Astrocyte (in vitro differentiated cells and primary cell): Measurements from ENCODE around the gene MGST3. TPM values are rescaled to one million over a fixed set of nuclear protein-coding genes. Genes with fewer than 3 reads are reported as not detected.
A peak's percentile ranks its signal among the peaks of the same experiment; 100 is the strongest.

Experiments used
- DNase-seq: peaks from one replicate; pipeline ENCODE4 v3.0.0-alpha.2; 2010; ENCODE audit warnings: low read depth
- FAIRE-seq: peaks from 2 replicates; lab custom pipeline; 2011; peaks lifted over from hg19 to GRCh38; lab: Jason Lieb, UNC
- H2AFZ ChIP-seq: 2 replicates; pipeline ENCODE4 v1.6.0; 2012; ENCODE audit warnings: low read depth, low read length, inconsistent platforms
- H3K27ac ChIP-seq: 2 replicates; pipeline ENCODE4 v1.5.1; 2011; ENCODE audit warnings: low read depth, low read length, inconsistent platforms
- H3K27me3 ChIP-seq: 2 replicates; pipeline ENCODE4 v1.6.0; 2011; ENCODE audit warnings: low read length, inconsistent platforms; ENCODE audit not compliant: insufficient read depth
- H3K36me3 ChIP-seq: 2 replicates; pipeline ENCODE4 v1.5.1; 2011; ENCODE audit warnings: low read length, inconsistent platforms; ENCODE audit not compliant: insufficient read depth
- H3K4me1 ChIP-seq: 2 replicates; pipeline ENCODE4 v1.5.1; 2011; ENCODE audit warnings: low read length, inconsistent platforms; ENCODE audit not compliant: insufficient read depth
- H3K4me2 ChIP-seq: 2 replicates; pipeline ENCODE4 v1.6.0; 2012; ENCODE audit warnings: low read length, inconsistent platforms
- H3K4me3 ChIP-seq: 2 replicates; pipeline ENCODE4 v1.5.1; 2011; ENCODE audit warnings: low read depth, mild to moderate bottlenecking, low read length, inconsistent platforms; ENCODE audit not compliant: insufficient read depth
- H3K79me2 ChIP-seq: 2 replicates; pipeline ENCODE4 v1.6.0; 2012; ENCODE audit warnings: mild to moderate bottlenecking, low read length, inconsistent platforms; ENCODE audit not compliant: insufficient read depth
- H3K9ac ChIP-seq: 2 replicates; pipeline ENCODE4 v1.6.0; 2012; ENCODE audit warnings: mild to moderate bottlenecking, low read length, inconsistent platforms
- H3K9me3 ChIP-seq: 2 replicates; pipeline ENCODE4 v1.5.1; 2012; ENCODE audit warnings: low read depth, mild to moderate bottlenecking, low read length, inconsistent platforms; ENCODE audit not compliant: insufficient read depth
- H4K20me1 ChIP-seq: 2 replicates; pipeline ENCODE4 v1.6.0; 2012; ENCODE audit warnings: low read length, inconsistent platforms; ENCODE audit not compliant: insufficient read depth
- H3K27ac Mint-ChIP-seq: one replicate; pipeline ENCODE4 v1.8.0; 2021; ENCODE audit warnings: mild to moderate bottlenecking, mixed read lengths; ENCODE audit not compliant: unreplicated experiment
- H3K27me3 Mint-ChIP-seq: one replicate; pipeline ENCODE4 v1.8.0; 2021; ENCODE audit warnings: low read depth, mixed read lengths; ENCODE audit not compliant: unreplicated experiment
- H3K36me3 Mint-ChIP-seq: one replicate; pipeline ENCODE4 v1.8.0; 2021; ENCODE audit warnings: low read depth, mixed read lengths; ENCODE audit not compliant: unreplicated experiment
- H3K4me1 Mint-ChIP-seq: one replicate; pipeline ENCODE4 v1.8.0; 2021; ENCODE audit warnings: low read depth, mixed read lengths; ENCODE audit not compliant: unreplicated experiment
- H3K4me3 Mint-ChIP-seq: one replicate; pipeline ENCODE4 v1.8.0; 2021; ENCODE audit warnings: mild to moderate bottlenecking, moderate library complexity, mixed read lengths; ENCODE audit not compliant: unreplicated experiment
- H3K9me3 Mint-ChIP-seq: one replicate; pipeline ENCODE4 v1.8.0; 2021; ENCODE audit warnings: mild to moderate bottlenecking, mixed read lengths; ENCODE audit not compliant: unreplicated experiment
- CTCF ChIP-seq: IDR thresholded peaks from 2 replicates; pipeline ENCODE4 v1.5.1; 2011; ENCODE audit warnings: low read depth, mild to moderate bottlenecking, inconsistent platforms, low read length, moderate library complexity; ENCODE audit not compliant: insufficient read depth
- EZH2 ChIP-seq: IDR thresholded peaks from 2 replicates; pipeline ENCODE4 v1.6.1; 2012; ENCODE audit warnings: mild to moderate bottlenecking, low read length, inconsistent platforms; ENCODE audit not compliant: insufficient read depth
- total RNA-seq: library from RNA; stranded (reverse); gene quantifications from 2 replicates; pipeline ENCODE4 v1.2.1, GENCODE V29; 2021

MGST3 gene
- total RNA-seq, 1 donor from 2014 or later: 210 TPM

DNA sequence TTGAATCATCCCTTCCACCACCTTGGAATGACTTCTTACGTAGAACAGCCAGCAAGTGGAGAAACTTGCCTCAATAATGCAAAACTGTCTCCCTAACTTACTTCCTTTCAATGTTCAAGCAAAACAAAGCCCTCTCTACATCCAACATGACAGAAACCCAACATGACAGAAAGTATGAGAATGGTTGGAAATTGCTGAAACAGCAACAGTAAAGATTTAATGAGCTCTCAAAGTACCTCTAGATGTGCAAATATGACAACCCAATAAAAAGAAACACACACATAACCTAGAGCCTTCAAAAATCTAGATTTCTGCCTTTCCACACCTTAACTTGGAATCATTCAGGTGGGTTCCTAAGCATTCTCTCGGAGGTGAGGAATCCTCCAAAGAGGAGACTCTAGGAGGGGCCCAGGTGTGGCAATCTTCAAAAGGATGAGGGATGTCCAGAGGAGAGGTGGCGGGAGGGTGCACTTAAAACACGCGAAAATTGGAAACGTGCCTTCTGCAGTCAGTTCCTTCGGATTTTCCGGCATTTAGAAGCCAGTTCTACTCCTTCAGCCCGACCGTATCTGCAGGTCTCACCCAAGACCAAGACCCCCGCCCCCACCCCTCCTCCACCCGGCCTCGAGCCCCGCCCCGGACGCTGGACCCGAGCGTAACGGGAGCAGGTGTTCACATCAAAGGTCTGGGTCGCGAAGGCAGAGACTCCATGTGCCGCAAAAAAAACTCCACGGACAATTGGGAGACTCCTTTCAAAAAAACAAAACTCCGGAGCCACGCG lies 996 bp upstream of the MGST3 start:
- DNase-seq (no peak), FAIRE-seq (no peak)
- peak overlapping the region; percentile 31 for H3K27ac Mint-ChIP-seq
- peak overlapping the region; percentile 80 for H3K27ac ChIP-seq
- peak overlapping the region; percentile 87 for H2AFZ ChIP-seq
- H3K4me3 Mint-ChIP-seq: no peak overlapping the region
- peaks cover 21% of the 10 kb centered on the region for H3K4me1 ChIP-seq
- H3K9ac ChIP-seq: peak overlapping the region; percentile 91
- no peaks in the 10 kb centered on the region for H3K36me3 ChIP-seq
- peaks cover 28% of the 10 kb centered on the region for H4K20me1 ChIP-seq
- H3K4me3 ChIP-seq: peak overlapping the region; percentile 96
- H3K9me3 Mint-ChIP-seq: no peaks in the 10 kb centered on the region
- peaks cover 16% of the 10 kb centered on the region for H3K4me1 Mint-ChIP-seq
- no peaks in the 10 kb centered on the region for H3K27me3 ChIP-seq
- H3K9me3 ChIP-seq: no peaks in the 10 kb centered on the region
- H3K27me3 Mint-ChIP-seq: no peaks in the 10 kb centered on the region
- H3K79me2 ChIP-seq: peaks cover 36% of the 10 kb centered on the region
- peak overlapping the region; percentile 94 for H3K4me2 ChIP-seq
- peaks cover 2% of the 10 kb centered on the region for H3K36me3 Mint-ChIP-seq
- TF ChIP-seq EZH2 (no peak), CTCF (no peak)

- no peaks in the 10 kb centered on the region for H3K36me3 ChIP-seq
- FAIRE-seq (peak; percentile 23), DNase-seq (peak; percentile 87)
- no peaks in the 10 kb centered on the region for H3K9me3 Mint-ChIP-seq
- peak overlapping the region; percentile 94 for H3K4me2 ChIP-seq
- peak overlapping the region; percentile 87 for H2AFZ ChIP-seq
- no peaks in the 10 kb centered on the region for H3K27me3 Mint-ChIP-seq
- peaks cover 51% of the 10 kb centered on the region for H3K79me2 ChIP-seq
- H3K4me1 Mint-ChIP-seq: peaks cover 21% of the 10 kb centered on the region
- no peaks in the 10 kb centered on the region for H3K9me3 ChIP-seq
- TF ChIP-seq EZH2: no peak
- no peak for TF ChIP-seq CTCF
- H3K9ac ChIP-seq: peak overlapping the region; percentile 91
- peaks cover 2% of the 10 kb centered on the region for H3K36me3 Mint-ChIP-seq
- peaks cover 39% of the 10 kb centered on the region for H4K20me1 ChIP-seq
- H3K27ac ChIP-seq: peak overlapping the region; percentile 80
- H3K27ac Mint-ChIP-seq: no peak overlapping the region
- peak overlapping the region; percentile 96 for H3K4me3 ChIP-seq
- H3K4me1 ChIP-seq: peaks cover 21% of the 10 kb centered on the region
- H3K4me3 Mint-ChIP-seq: no peak overlapping the region
- no peaks in the 10 kb centered on the region for H3K27me3 ChIP-seq
Measured at GRCh38 chr1:165631342-165632151, 513 bp downstream of the MGST3 start.
